D721Med (cell line): ENCODE data around the gene SEPTIN8.
A peak's percentile ranks its signal among the peaks of the same experiment; 100 is the strongest.

Experiments used
- DNase-seq: peaks from one replicate; pipeline ENCODE4 v3.0.0; 2011; ENCODE audit warnings: low spot score; ENCODE audit not compliant: insufficient read length
- FAIRE-seq: peaks from 2 replicates; lab custom pipeline; 2011; peaks lifted over from hg19 to GRCh38; lab: Jason Lieb, UNC
- CTCF ChIP-seq: IDR thresholded peaks from 2 replicates; pipeline ENCODE4 v1.5.1; 2012; ENCODE audit warnings: mild to moderate bottlenecking, control low read depth; ENCODE audit not compliant: insufficient read depth; ENCODE audit errors: missing control alignments

Gene SEPTIN8

GRCh38 chr5:132747616-132748440 lies 29.2 kb downstream of the SEPTIN8 start:
- no peak for TF ChIP-seq CTCF
- no peak for FAIRE-seq
- DNase-seq = no peak

- no peak for FAIRE-seq
- no peak for DNase-seq
- peak; percentile 33 for TF ChIP-seq CTCF
These were observed 30.0 kb downstream of the SEPTIN8 start, which contains the start of gene CCNI2 for GRCh38 chr5:132746954-132747615. Gene CCNI2, plus strand, starts transcription at chr5:132747426. Its CDS starts 70 bp downstream, at chr5:132747496.

GRCh38 chr5:132746592-132746953 lies 30.5 kb downstream of the SEPTIN8 start:
- DNase-seq = no peak
- TF ChIP-seq CTCF = no peak
- FAIRE-seq = no peak

GRCh38 chr5:132744659-132745058 lies 32.4 kb downstream of the SEPTIN8 start:
- no peak for TF ChIP-seq CTCF
- FAIRE-seq (no peak), DNase-seq (no peak)

- DNase-seq (no peak), FAIRE-seq (no peak)
- TF ChIP-seq CTCF = no peak
These were observed 34.4 kb downstream of the SEPTIN8 start for GRCh38 chr5:132742626-132743025.

GRCh38 chr5:132742158-132742557 lies 34.9 kb downstream of the SEPTIN8 start:
- DNase-seq = no peak
- no peak for TF ChIP-seq CTCF
- no peak for FAIRE-seq

GRCh38 chr5:132739232-132739631 lies 37.8 kb downstream of the SEPTIN8 start:
- no peak for TF ChIP-seq CTCF

More at GRCh38 chr5:132739232-132739631, 37.8 kb downstream of the SEPTIN8 start:
- DNase-seq = no peak
- FAIRE-seq = no peak
